Thoracic aorta (tissue), 2 donors: ENCODE data around the gene SAPCD1. TPM values are rescaled to one million over a fixed set of nuclear protein-coding genes. Genes with fewer than 3 reads are reported as not detected.

Experiments
- ATAC-seq: fragments of 150-250 bp; one replicate; pipeline ENCODE4 v1.8.0; 2017; ENCODE audit warnings: low read depth; ENCODE audit not compliant: insufficient number of reproducible peaks, low FRiP score
- DNase-seq: peaks from one replicate; pipeline ENCODE4 v3.0.0-alpha.2; 2020; ENCODE audit warnings: low spot score
- H3K27ac ChIP-seq, 2 donors: fragments of 200-600 bp; sonication (generic); 1 replicate in 1 of 2; 2 replicates in 1 of 2; pipeline ENCODE4 v1.5.1; 2016; ENCODE audit warnings: mild to moderate bottlenecking in 2 of 2, moderate library complexity in 2 of 2
- H3K27me3 ChIP-seq: fragments of 200-600 bp; sonication (generic); replicated peaks from 2 replicates; pipeline ENCODE4 v1.6.0; 2016; ENCODE audit warnings: mild to moderate bottlenecking; ENCODE audit not compliant: insufficient read depth
- H3K36me3 ChIP-seq: fragments of 200-600 bp; sonication (generic); one replicate; pipeline ENCODE4 v1.5.1; 2016
- H3K4me1 ChIP-seq, 2 donors: fragments of 200-600 bp; sonication (generic); 1 replicate in 1 of 2; 2 replicates in 1 of 2; pipeline versions ENCODE4 v1.5.1 to v1.6.0; 2016; ENCODE audit warnings: low read depth in 2 of 2, mild to moderate bottlenecking in 1 of 2; ENCODE audit not compliant: control insufficient read depth in 1 of 2
- H3K4me3 ChIP-seq: fragments of 200-600 bp; sonication (generic); 2 replicates; pipeline ENCODE4 v1.5.1; 2016; ENCODE audit warnings: mild to moderate bottlenecking
- H3K9me3 ChIP-seq: fragments of 200-600 bp; sonication (generic); 2 replicates; pipeline ENCODE4 v1.5.1; 2016
- CTCF ChIP-seq: fragments of 200-600 bp; sonication (generic); IDR thresholded peaks from one replicate; pipeline ENCODE4 v1.5.1; 2019; ENCODE audit warnings: antibody characterized with exemption
- total RNA-seq, 2 donors: library from RNA; depleted of rRNA; stranded (reverse); fragments of >200 nt; gene quantifications; one replicate each; pipeline versions ENCODE4 v1.1.0 to v1.2.3, GENCODE V29; 2016

The SAPCD1 gene
- total RNA-seq, 2 donors from 2014 or later = 13.3 TPM; not detected in 1

- no peak for TF ChIP-seq CTCF
- Histone ChIP-seq H3K4me3 (no peak overlapping the region), H3K27me3 (no peaks in the 10 kb centered on the region)
These were observed 17.5 kb downstream of the SAPCD1 start for GRCh38 chr6:31779908-31780307.

GRCh38 chr6:31780507-31781243, 18.2 kb downstream of the SAPCD1 start:
- no peak for ATAC-seq
- H3K9me3 ChIP-seq = no peaks in the 10 kb centered on the region
- H3K4me3 ChIP-seq = no peak overlapping the region
- no peaks in the 10 kb centered on the region for H3K27me3 ChIP-seq
- H3K4me1 ChIP-seq = peaks cover 6 to 9% of the 10 kb centered on the region in 2 donors
- DNase-seq = no peak
- no peak overlapping the region for H3K27ac ChIP-seq
- peaks cover 50% of the 10 kb centered on the region for H3K36me3 ChIP-seq
- TF ChIP-seq CTCF = no peak

More at GRCh38 chr6:31779908-31780307, 17.5 kb downstream of the SAPCD1 start:
- H3K27ac ChIP-seq = no peak overlapping the region
- DNase-seq (no peak), ATAC-seq (no peak)
- H3K4me1 ChIP-seq = peaks cover 6 to 9% of the 10 kb centered on the region in 2 donors
- H3K9me3 ChIP-seq = no peaks in the 10 kb centered on the region
- H3K36me3 ChIP-seq = peaks cover 42% of the 10 kb centered on the region

GRCh38 chr6:31781244-31782125, 19.0 kb downstream of the SAPCD1 start:
- no peak overlapping the region for H3K4me3 ChIP-seq
- H3K9me3 ChIP-seq = no peaks in the 10 kb centered on the region
- peaks cover 6 to 8% of the 10 kb centered on the region in 2 donors for H3K4me1 ChIP-seq
- peaks cover 50% of the 10 kb centered on the region for H3K36me3 ChIP-seq
- DNase-seq (no peak), ATAC-seq (no peak)
- H3K27ac ChIP-seq = no peak overlapping the region
- H3K27me3 ChIP-seq = no peaks in the 10 kb centered on the region
- TF ChIP-seq CTCF = no peak

- H3K36me3 ChIP-seq = peaks cover 50% of the 10 kb centered on the region
- peaks cover under 1% of the 10 kb centered on the region in 2 donors for H3K4me1 ChIP-seq
- no peaks in the 10 kb centered on the region for H3K27me3 ChIP-seq
- no peak for ATAC-seq
- TF ChIP-seq CTCF = no peak
- no peak overlapping the region for H3K27ac ChIP-seq
- no peaks in the 10 kb centered on the region for H3K9me3 ChIP-seq
- no peak overlapping the region for H3K4me3 ChIP-seq
- DNase-seq = no peak
These were observed 19.8 kb downstream of the SAPCD1 start for GRCh38 chr6:31782126-31782855.
